Measurements from ENCODE around the gene ROR1.

The ROR1 gene

DNA sequence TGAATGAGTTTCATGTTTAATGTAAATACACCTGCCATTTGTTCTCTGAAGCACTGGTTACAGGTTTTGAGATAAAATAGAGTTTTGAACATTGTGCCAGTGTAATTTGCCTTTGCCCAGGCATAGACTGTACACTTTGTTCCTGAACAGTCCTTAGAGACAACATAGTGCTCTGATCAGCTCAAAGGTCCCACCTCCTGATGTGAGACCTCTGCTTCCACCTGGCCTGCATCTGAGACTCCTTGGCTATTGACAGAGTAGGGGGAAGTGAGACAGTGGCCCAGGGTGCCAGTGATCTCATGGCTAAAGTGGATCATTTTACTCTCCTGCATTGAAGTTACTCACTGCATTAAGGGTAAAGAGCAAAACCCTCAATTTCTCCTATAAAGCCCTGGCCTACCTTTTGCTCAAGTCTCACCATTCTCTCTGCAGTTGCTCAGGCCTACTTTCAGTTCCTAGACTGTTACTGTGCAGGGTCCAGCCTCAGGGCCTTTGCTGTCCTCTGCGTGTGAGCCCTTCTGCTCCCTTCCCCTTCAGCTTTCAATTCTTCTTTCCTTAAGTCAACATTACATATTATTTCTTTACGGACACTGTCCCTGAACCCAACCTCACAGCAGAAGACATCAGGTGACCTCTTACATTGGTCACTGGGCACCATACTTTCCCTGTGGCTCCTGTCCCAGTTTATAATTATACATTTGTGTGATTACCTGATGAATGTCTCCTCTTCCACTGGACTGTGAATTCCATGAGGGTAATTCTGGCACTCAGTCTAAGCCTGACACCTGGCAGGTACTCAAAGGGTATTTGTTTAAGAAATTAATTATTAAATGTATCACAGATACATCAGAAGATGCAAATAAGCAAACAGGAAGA, 142.9 kb downstream of the ROR1 start:
- peak; percentile 13 for DNase-seq

DNA sequence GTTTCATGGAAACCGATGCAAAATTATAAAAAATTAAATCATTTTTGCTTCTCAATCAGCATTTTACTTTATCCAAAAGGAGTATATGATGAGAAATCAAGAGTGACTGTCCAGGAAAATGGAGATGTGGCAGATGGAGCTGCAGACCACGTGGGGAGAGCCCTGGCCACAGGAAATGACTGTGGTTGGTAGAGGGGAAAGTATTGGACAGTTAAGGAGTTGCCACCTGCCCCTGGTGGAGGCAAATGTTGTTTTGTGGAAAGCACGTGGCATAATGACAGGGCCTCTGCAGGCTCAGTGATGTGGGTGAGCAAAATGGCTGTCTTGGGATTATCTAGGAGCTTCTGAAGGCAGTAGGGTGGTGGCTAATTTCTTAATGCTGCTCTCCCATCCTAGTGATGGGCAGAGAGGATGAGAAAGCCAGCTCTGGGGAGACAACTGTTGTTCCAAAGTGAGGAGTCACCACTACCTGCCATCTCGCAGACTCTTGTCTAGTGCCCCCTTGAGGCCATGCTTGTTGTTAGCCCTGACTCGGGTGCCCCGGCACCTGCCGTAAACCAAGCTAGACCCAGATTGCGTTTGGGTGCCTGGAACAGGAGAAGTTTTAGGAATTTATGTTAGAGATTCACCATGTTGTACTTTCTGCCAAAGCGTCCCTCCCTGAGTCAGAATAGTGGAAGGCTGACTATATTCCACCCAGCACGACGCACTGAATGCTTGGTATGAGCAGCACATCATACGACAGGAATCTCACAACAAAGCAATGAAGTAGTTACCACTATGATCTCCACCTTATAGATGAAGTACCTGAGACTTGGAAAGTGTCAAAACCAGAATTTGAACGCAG, 144.0 kb downstream of the ROR1 start:
- no peak for DNase-seq

DNA sequence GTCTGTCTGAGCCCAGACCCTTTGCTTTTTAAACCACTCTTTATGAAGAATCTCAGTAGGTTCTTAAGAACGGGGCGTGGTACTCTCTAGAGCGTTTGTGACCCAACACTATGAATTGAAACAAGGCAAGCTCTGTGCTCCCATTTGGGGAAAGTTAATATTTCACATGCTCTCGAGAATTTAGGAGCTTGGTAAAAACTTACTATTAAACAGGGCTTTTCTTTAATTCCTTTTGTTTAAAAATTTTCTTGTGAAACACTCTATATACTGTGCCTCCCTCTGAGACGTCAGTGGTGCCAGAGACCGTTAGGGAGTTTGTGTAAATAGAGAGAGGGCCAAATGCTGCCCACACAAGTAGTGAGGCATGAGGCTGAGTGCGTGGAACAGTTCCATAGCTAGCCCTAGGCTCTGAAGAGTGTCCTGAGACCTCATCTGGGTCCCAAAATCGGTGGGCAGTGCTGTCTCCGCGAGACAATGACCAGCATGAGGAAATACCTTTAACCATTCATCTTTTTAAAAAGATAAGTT, 144.7 kb downstream of the ROR1 start:
- DNase-seq = no peak

DNA sequence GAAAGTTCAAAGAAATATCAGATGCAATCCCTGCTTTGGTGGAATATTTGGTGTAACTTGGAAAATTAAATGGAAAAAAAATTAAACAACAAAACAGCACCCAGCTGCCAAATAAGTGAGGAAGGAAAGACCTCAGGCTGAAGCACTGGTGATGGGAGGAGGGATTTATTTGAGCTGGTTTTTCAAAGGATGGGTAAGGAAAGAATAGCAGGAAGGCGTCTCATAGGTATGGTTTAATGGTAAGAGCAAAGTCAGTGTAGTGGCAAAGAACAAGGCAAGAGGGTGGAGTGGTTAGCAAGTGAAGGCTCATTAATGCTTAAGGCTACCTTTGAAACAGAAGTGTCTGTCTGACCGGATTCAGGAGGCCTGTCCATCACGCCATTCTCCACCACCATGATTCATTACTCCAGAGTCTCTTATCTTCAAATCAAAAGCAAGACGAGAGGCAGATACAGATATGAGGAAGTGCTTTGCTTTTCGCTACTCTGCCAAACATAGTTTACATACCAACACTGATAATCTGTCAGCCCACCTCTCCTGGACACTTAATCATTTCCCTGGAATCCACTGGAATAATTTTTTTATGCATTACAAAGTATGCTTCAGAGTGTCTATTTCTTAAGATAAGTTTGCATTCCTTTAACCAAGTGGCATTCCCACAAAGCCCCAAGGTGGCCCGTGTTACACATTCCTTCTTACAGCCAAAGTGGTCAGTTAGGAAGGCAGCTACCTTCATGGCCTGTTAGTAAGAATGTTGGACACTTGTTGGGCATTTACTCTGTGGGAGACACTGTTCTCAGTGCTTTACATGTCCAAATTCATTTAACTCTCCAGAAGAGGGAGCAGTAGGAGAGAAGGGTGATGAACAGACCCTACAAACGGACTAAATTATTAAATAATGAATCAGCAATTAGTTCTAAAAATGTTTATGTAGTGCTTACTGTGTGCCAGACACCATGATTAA, 146.6 kb downstream of the ROR1 start:
- DNase-seq = no peak

DNA sequence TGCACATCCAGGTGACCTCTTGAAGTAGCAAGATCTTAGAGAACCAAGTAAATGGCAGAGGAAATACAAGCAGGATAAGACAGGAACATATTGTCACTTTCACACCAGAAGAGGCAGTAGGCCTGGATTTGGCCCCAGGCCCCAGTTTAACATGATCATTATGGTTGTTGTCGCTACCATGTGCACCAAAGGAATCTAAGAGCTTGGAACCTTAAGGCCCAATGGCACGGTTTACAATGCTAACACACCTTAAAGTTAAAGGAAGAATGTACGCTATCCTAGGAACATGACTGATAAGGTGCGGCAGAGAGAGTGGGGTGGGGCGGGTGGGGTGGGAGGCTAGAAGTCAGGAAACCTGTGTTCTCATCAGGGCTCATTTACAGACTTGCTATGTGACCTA, 147.5 kb downstream of the ROR1 start:
- DNase-seq = no peak

DNA sequence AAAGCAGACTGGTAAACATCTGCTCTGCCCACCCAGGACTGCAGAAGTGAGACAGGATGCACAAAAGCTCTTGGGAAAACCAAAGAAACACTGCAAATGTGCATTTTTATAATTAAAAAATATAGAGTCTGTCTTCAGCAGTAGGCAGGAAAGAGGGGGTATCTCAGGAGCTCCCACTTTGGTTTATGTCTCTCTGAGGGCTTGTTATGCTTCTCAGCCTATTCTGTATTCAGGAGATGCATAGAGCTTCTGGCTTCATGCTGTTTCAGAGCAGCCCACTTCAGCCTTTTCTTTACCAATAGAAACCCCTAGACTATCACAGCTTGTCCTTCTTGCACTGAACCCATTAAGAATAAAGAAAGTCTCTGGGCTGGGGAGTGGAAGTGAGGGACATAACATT, 148.0 kb downstream of the ROR1 start:
- DNase-seq = no peak

DNA sequence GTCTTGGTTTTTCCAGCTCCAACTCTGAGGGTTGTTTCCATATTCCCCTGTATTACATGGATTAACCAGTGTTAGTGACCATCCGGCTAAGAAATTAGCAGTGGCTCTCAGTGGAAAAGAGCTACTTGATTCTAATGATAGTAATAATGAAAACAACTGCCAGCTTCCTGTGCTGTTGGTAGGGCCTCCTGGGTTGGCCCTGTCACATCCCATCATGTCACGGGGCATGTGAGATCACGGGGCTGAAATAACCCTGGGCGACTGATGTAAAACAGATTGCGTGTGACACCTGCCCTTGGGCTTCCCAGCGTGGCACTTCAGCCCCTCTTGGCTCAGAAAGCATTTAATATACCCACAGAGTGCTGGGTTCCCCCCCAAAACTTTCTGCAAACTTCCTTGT, 149.0 kb downstream of the ROR1 start:
- no peak for DNase-seq

DNA sequence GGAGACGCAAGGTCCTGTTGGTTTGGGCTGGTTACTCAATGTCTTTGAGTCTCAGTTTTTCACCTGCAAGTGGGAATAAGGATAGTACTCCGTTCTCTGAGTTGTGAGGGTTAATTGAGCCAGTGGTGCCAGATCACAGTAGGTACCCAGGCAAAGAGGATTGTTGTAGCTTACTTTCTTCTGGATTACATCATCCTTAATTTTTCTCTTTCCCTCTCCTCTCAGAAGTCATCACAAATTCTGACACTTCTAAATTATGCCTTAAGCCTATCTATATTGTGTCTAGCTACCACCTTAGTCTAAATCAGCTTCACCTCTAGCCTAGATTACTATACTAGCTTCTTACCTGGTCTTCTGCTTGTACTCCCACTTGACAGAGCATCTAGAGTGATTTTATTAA, 149.5 kb downstream of the ROR1 start:
- DNase-seq = no peak

DNA sequence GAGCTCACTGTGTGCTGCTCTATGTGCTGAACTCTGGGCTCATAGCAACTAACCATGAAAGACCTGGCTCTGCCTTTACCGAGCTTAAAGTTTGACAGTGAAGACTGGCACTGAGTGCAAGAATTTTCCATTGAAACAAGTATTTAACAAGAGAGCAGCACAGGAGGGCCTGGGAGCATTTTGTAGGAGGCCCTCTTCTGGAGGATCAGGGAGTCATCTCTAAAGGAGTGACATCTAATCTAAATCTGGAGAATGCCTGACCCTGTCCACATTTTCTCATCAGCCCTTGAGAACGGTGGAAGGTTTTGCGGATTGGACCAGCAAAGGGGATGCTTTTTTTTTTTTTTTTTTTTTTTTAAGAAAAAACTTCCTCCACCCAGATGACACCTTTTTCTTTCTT, 150.8 kb downstream of the ROR1 start:
- DNase-seq = no peak

DNA sequence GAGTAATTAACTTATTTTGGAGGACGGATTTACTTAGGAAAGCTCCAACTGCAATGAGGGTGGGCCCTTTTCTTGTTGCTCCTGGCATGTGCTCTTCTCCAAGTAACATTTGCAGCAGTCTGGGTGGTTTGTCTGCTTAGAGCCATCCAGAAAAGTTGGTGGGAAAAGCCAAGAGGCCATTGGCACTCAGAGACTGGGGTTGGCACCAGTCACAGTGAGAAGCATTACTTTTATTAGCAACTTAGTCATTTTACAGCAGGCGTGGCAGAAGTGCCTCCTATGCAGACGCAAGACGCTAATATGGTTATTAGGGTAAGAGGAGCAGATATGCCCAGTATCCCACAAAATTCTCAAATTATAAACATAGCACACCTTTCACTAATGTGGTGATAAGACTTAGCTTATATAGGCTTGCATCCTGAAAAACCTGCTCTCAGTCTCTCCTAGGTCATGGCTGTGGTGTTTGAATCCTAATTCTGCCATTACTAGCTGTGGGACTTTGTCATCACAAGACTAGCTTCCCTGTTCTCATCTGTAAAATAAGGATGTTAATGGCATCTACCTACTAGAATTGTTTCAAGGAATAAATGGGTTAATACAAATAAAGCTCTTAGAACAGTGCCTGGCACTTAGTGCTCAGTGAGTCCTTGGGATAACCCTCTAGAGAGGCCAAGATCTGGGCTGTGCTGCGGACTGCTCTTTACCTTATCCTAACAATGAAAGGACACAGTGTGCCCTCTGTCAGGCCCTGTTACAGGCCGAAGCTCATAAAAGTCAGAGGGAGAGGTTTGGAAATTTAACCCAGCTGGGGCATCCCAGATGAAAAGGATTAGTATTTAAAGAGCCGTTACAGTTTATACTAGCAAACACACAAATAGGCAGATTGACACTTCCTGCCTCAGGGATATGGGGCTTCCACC, 154.6 kb downstream of the ROR1 start:
- DNase-seq = no peak

DNA sequence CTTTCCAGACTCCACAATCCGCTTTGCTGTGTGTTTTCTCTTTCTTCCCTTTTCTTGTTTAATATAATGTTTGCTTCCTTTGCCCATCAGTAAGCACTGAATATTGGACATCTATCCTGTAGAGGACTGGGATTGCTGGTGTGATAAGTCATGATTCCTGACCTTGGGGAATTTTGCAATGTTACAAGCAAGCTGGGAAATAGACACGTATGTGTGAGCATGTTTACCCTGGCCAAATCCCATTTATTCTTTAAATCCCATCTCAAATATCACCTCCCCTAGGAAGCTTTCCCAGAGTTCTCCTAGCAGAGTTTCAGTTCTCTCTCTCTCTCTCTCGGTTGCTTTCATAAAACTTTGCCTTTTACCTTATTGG, 155.3 kb downstream of the ROR1 start:
- DNase-seq = no peak

DNA sequence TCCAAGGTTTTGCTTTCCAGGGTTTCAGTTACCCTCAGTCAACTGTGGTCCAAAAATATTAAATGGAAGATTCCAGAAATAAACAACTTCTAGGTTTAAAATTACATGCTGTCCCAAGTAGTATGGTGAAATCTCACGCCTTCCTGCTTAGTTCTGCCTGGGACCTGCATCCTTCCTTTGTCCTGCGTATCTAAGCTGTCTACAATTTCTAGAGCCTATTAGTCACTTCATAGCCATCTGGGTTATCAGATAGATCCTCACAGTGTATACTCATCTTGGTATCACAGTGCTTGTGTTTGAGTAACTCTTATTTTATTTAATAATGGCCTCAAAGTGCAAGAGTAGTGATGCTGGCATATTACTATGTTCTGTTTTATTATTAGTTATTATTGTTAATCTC, 157.7 kb downstream of the ROR1 start:
- DNase-seq = no peak

DNA sequence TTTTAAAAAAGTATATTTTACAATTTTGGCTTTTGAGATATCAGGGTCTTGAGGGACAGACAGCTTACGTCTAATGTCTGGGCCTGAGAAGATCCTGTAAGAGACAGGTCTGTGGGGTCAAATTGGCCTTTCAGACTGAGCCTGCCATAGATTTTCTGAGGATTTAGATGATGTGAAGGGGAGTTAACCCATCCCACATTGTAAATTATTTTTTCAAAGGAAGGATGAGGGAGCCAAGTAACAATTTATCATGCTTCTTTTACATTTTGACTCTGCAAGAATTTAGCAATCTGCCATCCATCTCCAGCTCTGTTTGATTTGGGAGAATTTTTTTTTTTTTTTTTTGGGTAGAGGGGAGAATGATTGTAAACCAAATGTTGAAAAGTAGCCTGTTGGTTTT, 160.9 kb downstream of the ROR1 start:
- no peak for DNase-seq

DNA sequence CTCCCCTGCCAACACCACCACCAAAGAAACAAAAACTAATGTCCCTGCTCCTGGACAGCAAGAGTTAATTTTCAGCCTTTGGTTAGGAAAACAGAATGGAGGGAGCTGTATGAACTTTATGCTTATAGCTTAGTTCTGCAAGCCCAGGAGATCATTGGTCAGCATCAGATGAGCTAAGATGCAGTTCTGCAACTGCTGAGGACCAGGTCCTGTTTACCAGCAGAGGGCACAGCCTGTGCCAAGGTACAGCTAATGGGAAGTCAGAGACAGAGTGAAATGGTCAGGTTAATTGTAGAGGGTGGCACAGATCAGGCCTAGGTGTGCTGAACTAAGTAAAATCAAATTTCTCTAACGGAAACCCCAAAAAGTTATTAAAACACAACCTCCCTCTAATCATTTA, 161.3 kb downstream of the ROR1 start:
- no peak for DNase-seq

DNA sequence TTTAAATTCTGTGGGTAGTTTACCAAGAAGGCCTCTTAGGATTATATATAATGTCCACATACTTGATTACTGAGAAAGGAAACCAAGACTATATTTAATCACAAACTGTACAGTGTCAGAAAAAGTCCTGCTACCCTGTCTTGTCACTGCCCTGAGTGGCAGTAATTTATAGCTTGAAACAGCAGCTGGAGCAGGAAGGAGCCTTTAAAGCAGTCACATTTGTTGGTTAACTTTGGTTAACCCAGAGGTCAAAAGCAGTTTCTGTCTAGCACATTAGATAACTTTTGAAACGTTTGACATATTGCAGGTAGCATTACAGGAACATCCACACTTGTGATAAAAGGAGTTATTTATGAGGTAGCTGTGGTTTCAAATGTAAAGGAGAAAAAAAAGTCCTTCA, 161.7 kb downstream of the ROR1 start:
- no peak for DNase-seq

DNA sequence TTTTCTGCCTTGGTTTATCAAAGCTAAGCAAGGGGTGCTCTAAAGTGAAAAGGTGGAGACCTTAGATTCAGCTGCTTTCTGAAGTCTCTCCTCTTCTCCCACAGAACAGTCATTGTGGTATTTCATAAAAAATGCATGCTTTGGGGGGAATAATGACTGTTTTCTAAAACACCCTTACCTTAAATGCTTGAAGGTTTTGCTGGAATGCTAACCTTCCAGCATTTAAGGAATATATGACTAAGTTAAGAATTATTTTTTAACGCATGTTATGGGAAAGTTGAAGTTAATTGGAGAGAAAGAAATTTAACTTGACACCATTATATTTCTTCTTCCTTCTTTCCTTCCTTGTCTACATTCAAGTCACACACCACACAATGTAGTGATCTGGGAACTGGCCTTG, 162.5 kb downstream of the ROR1 start:
- no peak for DNase-seq

DNA sequence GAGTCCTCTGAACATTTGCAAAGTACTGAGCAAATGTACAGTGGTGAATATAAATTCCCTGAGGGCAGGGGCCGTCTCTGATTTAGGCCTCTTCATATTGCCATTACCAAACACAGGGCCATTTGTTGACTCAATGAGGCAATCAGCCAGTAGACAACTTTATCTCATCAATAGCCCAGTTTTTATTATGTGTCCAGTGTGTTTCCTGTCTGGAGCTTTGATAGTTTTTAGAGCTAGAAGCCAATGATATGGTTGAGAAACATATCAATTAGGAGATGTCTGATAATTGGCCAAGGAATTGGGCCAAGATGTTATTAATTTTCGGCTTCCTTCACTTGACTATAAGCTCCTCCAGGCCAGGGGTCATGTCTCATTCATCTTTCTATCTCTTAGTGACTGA, 163.0 kb downstream of the ROR1 start:
- no peak for DNase-seq

DNA sequence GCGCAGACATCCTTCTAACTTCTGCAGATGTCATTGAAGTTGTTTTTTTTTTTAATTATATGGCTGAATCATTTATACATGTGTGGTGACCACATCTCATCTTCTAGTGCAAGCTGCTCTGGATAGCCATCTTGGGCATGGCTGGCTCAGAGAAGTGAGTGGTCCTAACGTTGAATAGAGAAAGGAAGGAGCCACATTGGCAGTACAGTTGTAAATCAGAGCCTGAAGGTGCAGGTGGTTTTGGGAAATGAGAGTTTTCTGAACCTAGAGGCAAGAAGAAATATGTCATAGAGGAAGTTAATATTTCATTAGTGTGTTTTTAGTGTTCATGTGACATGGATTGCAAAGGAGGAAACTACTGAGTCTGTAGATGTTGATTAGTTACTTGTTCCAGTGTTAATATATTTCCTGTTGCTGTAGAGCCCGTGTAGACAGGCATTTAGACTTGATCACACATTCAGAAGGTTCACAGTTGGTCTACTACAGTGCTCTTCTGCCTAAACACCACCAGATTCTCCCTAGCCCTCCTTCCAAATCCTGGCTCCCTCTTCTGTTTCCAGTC, 163.7 kb downstream of the ROR1 start:
- DNase-seq = no peak

DNA sequence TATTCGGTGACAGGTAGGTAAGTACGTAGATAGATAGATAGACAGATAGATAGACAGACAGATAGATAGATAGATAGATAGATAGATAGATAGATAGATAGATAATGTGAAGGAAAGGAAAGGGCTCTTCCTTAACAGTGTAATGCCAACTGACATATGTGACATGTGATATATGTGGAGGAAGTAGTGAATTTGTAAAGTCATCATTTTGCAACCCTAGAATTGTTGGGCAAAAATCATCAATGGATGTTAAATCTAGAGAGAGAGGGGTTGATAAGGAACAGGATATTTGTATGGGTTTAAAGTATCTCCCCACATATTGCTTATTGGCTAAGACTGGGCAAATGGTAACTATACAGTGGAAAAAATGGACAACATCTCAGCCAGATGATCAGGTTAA, 166.6 kb downstream of the ROR1 start:
- DNase-seq = no peak

DNA sequence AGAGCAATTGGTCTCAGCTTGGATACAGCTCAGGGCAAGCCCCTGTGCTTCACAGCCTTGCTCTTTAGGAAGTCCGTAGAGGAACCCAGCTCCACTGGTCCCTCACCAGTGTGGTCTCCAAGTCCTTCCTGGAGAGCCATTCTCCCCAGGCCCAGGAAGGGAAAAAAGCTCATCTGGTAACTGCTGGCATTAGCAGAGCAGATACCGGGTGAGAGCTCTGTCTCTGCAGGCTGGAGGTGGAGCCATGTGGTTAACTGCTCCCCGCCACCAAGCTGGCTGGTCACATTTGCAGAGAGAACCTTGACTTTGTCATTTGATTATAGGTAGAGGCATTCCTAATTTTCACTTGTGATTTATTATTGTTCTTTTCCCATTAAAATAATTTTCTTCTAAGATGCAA, 169.6 kb downstream of the ROR1 start:
- DNase-seq = no peak

DNA sequence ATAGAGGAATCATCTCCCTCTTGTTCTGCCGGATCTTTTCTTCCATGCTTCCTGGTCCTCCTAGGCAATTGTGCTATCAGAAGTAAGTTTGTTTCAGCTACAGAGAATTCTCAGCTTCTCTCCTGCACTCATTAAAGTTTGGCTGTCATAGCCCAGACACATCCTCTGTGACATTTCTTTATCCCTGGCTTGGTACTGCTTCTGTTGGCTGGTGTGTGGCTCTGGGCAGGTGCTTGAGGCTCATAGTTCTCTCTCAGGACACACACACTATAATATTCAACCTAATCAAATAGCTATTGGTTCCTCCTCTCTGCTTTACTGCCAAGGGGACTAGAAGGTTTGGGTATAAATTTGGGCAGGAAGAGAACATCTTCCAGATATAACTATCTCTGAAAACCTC, 172.1 kb downstream of the ROR1 start:
- no peak for DNase-seq
